Natural killer cell treated with Interleukin-12 subunit alpha and Interleukin-12 subunit beta and Interleukin-15 and Interleukin-18, amount 100 ng/mL, for 72 hours (primary cell): ENCODE results near the gene SLC25A1. TPM values are rescaled to one million over a fixed set of nuclear protein-coding genes. Genes with fewer than 3 reads are reported as not detected.
A peak's percentile ranks its signal among the peaks of the same experiment; 100 is the strongest.

Experiments used
- ATAC-seq, 2 donors: fragments of 150-1000 bp; cut with Tn5 transposase in 1 of 2; sonication (Bioruptor Pico), chemical (Tn5 transposase) in 1 of 2; 2 replicates each; pipeline ENCODE4 v1.10.0; 2021
- DNase-seq: peaks from one replicate; pipeline ENCODE4 v3.0.0; 2022; ENCODE audit warnings: low spot score
- H3K27ac Mint-ChIP-seq, 2 donors: 1 replicate in 1 of 2; 2 replicates in 1 of 2; pipeline ENCODE4 v1.8.0; 2022; ENCODE audit warnings: mixed read lengths in 2 of 2, mild to moderate bottlenecking in 1 of 2, moderate library complexity in 1 of 2
- H3K27me3 Mint-ChIP-seq, 2 donors: 1 replicate in 1 of 2; 2 replicates in 1 of 2; pipeline ENCODE4 v1.8.0; 2022; ENCODE audit warnings: mixed read lengths in 2 of 2
- H3K36me3 Mint-ChIP-seq: one replicate; pipeline ENCODE4 v1.8.0; 2022; ENCODE audit warnings: mixed read lengths
- H3K4me1 Mint-ChIP-seq, 2 donors: 1 replicate in 1 of 2; 2 replicates in 1 of 2; pipeline ENCODE4 v1.8.0; 2022; ENCODE audit warnings: low read depth in 2 of 2, mixed read lengths in 2 of 2, mild to moderate bottlenecking in 1 of 2
- H3K4me3 Mint-ChIP-seq: one replicate; pipeline ENCODE4 v1.8.0; 2022; ENCODE audit warnings: mixed read lengths
- H3K9me3 Mint-ChIP-seq: 2 replicates; pipeline ENCODE4 v1.8.0; 2022; ENCODE audit warnings: mixed read lengths
- total RNA-seq, 2 donors: library from RNA; stranded (reverse); gene quantifications; one replicate each; pipeline ENCODE4 v1.2.3, GENCODE V29; 2022

The SLC25A1 gene
- 10 to 100 TPM; 44.5 to 44.7 TPM for total RNA-seq

- Mint-ChIP-seq H3K36me3 (no peaks in the 10 kb centered on the region), H3K27ac (no peak within 1 kb of the TSS), H3K9me3 (no peaks in the 10 kb centered on the region), H3K4me3 (peak within 1 kb of the TSS; percentile 88), H3K27me3 (peaks cover 0 to 5% of the 10 kb centered on the region in 2 donors), H3K4me1 (peaks cover 0 to 18% of the 10 kb centered on the region in 2 donors)
- peak; percentile 92 to 95 for ATAC-seq
- DNase-seq = peak; percentile 94
Measured at GRCh38 chr22:19178657-19179496, at the start of gene SLC25A1. SLC25A1 (minus strand) TSS chr22:19178736; CDS start chr22:19178673, 63 bp downstream.

DNA sequence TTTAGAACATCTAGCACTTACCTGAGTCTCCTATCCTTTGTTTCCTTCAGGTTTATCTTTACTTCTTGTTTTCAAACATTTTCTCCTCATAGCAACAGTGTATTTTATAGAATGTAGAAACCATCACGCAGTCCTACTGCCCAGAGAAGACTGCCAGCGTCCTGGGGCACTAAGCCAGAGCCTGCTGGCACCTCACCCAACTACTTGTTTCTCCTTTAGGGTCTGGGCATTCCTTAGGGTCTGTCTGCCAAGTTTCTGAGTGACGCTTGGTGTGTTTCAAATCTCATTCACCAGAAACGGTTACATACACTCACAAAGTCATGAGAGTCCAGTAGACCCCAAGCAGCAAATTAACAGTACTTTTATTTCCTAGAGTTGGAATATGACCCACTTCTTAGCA, 49.6 kb upstream of the SLC25A1 start:
- Mint-ChIP-seq H3K9me3 (no peaks in the 10 kb centered on the region), H3K36me3 (no peaks in the 10 kb centered on the region), H3K4me3 (no peak overlapping the region), H3K27me3 (peaks cover 4 to 8% of the 10 kb centered on the region in 2 donors), H3K4me1 (no peaks in the 10 kb centered on the region), H3K27ac (no peak overlapping the region)
- DNase-seq (no peak), ATAC-seq (no peak)

DNA sequence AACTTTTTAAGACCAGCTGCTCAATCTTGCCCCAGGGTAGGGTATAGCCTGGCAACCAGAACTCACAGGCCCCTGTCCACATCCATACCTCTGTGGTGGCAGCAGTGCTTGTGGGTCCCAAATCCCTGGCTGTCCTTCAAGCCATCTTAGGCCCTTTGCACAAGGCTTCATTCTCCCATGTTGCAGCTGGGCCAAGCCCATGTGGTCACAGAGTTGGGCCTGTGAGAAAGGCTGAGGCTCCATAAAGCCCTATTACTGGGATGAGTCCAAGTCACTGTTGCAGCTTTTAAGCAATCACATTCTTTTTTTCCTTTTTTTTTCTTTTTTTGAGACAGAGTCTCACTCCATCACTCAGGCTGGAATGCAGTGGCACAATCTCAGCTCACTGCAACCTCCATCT, 47.9 kb upstream of the SLC25A1 start:
- DNase-seq (no peak), ATAC-seq (no peak)
- no peaks in the 10 kb centered on the region for H3K4me1 Mint-ChIP-seq
- H3K4me3 Mint-ChIP-seq = no peak overlapping the region
- H3K27me3 Mint-ChIP-seq = no peaks in the 10 kb centered on the region
- H3K9me3 Mint-ChIP-seq = no peaks in the 10 kb centered on the region
- no peak overlapping the region for H3K27ac Mint-ChIP-seq
- no peaks in the 10 kb centered on the region for H3K36me3 Mint-ChIP-seq

DNA sequence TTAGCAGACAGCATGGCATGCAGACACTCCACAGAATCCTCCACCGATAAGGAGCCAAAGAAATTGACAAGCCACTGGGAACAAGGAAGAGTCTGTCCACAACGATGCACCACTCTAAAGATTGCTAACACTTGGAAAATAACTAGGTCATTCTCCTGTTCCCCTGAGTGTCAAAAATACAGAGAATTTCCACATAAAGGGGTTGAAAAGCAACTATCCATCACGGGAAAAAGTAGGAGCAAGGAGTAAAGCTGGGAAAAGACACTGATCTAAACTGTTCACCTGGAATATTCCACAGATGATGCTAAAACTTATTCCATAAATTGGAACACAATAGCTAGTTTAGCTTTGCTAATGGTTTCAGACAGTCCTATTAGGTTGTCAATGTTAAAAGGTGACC, 47.0 kb upstream of the SLC25A1 start:
- H3K4me1 Mint-ChIP-seq = no peaks in the 10 kb centered on the region
- H3K4me3 Mint-ChIP-seq = no peak overlapping the region
- no peak overlapping the region for H3K27ac Mint-ChIP-seq
- DNase-seq (no peak), ATAC-seq (no peak)
- no peaks in the 10 kb centered on the region for H3K36me3 Mint-ChIP-seq
- H3K27me3 Mint-ChIP-seq = no peaks in the 10 kb centered on the region
- no peaks in the 10 kb centered on the region for H3K9me3 Mint-ChIP-seq

DNA sequence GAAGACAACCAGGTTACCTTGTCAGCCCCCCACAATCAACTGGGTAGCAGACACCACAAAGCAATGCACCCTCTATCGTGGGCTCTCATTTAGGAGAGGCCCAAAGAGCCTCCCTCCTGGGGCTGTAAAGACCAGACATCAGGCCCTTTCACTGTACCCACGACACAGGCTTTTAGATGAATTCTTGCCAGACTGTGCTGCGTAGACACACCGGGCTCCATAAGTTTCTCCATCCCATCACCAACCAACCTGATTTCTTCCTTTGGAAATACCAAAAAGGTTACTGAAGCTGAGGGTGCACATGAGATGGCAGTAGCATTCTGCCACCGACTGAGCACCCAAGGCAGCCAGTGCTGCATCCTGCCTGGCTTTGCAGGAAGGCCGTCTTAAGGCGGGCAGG, 46.4 kb upstream of the SLC25A1 start:
- ATAC-seq (no peak), DNase-seq (no peak)
- no peak overlapping the region for H3K27ac Mint-ChIP-seq
- H3K4me1 Mint-ChIP-seq = no peaks in the 10 kb centered on the region
- no peaks in the 10 kb centered on the region for H3K27me3 Mint-ChIP-seq
- no peak overlapping the region for H3K4me3 Mint-ChIP-seq
- no peaks in the 10 kb centered on the region for H3K9me3 Mint-ChIP-seq
- no peaks in the 10 kb centered on the region for H3K36me3 Mint-ChIP-seq

- Mint-ChIP-seq H3K4me3 (no peak overlapping the region), H3K9me3 (no peaks in the 10 kb centered on the region), H3K4me1 (no peaks in the 10 kb centered on the region), H3K27me3 (no peaks in the 10 kb centered on the region), H3K36me3 (no peaks in the 10 kb centered on the region), H3K27ac (no peak overlapping the region)
- DNase-seq = no peak
- no peak for ATAC-seq
Measured at GRCh38 chr22:19224557-19224956, 46.0 kb upstream of the SLC25A1 start.

DNA sequence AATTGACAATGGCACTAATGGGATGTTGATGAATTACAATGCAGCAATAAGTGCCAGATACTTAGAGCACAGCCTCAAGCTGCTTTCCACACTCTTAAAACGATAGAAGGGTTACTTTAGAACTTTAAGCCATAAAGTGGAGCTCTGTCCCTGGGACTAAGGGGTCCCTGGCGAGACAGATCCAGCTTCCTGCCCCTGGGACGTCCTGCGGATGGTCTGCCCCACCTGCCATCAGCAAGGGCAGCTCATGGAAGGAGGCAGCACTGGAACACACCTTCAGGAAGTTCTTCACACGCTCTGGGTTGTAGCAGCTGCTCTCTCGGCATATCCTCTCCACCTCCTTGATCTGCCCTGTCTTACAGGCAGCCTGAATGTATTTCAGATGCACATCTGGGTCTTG, 45.1 kb upstream of the SLC25A1 start:
- DNase-seq (no peak), ATAC-seq (no peak)
- H3K4me1 Mint-ChIP-seq = no peaks in the 10 kb centered on the region
- no peak overlapping the region for H3K27ac Mint-ChIP-seq
- H3K9me3 Mint-ChIP-seq = no peaks in the 10 kb centered on the region
- no peak overlapping the region for H3K4me3 Mint-ChIP-seq
- no peaks in the 10 kb centered on the region for H3K36me3 Mint-ChIP-seq
- H3K27me3 Mint-ChIP-seq = no peaks in the 10 kb centered on the region

DNA sequence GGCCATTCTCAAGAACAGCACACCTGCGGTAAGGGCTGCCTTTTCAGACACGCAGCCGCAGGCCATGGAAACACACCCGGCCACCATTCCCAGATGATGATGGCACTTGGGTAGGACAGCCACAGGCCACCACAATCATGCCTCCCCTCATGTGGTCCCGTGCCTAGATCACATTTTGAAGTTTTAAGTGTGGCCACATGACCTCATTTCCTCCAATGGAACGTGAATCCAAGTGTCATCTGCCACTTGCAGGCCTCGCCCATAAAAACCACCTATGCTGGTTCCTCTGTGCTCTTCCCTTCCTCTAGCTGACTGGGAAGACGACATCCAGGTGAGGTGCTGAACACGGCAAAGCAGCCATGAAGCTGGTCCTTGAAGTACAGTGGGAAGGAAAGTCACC, 44.6 kb upstream of the SLC25A1 start:
- Mint-ChIP-seq H3K4me3 (no peak overlapping the region), H3K27me3 (no peaks in the 10 kb centered on the region), H3K4me1 (no peaks in the 10 kb centered on the region), H3K36me3 (no peaks in the 10 kb centered on the region), H3K27ac (no peak overlapping the region), H3K9me3 (no peaks in the 10 kb centered on the region)
- no peak for ATAC-seq
- no peak for DNase-seq

- ATAC-seq (no peak), DNase-seq (no peak)
- Mint-ChIP-seq H3K4me3 (no peak overlapping the region), H3K4me1 (peaks cover 0 to 3% of the 10 kb centered on the region in 2 donors), H3K36me3 (no peaks in the 10 kb centered on the region), H3K27me3 (no peaks in the 10 kb centered on the region), H3K9me3 (no peaks in the 10 kb centered on the region), H3K27ac (no peak overlapping the region)
Measured at GRCh38 chr22:19222242-19223005, 43.9 kb upstream of the SLC25A1 start.

DNA sequence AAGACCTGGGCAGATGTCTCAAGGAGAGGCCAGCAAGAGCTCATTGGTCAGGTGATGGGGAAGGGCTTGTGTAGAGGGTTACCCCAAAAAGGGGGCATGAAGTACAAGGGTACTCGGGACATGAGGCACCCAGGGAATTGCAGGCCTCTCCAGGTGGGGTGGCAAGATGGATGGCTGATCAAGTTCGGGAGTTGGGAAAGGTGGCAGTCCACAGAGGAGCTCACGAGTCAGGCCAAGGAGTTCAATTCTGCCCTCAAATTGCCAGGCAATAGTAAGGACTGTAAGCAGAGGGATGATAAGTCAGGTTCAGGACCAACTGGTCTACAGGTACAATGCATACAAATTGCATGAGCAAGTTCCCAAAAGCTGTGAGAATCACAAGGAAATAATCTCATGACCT, 42.3 kb upstream of the SLC25A1 start:
- no peak for ATAC-seq
- Mint-ChIP-seq H3K4me3 (no peak overlapping the region), H3K9me3 (no peaks in the 10 kb centered on the region), H3K27me3 (no peaks in the 10 kb centered on the region), H3K4me1 (peaks cover 0 to 3% of the 10 kb centered on the region in 2 donors), H3K36me3 (no peaks in the 10 kb centered on the region), H3K27ac (no peak overlapping the region)
- no peak for DNase-seq

DNA sequence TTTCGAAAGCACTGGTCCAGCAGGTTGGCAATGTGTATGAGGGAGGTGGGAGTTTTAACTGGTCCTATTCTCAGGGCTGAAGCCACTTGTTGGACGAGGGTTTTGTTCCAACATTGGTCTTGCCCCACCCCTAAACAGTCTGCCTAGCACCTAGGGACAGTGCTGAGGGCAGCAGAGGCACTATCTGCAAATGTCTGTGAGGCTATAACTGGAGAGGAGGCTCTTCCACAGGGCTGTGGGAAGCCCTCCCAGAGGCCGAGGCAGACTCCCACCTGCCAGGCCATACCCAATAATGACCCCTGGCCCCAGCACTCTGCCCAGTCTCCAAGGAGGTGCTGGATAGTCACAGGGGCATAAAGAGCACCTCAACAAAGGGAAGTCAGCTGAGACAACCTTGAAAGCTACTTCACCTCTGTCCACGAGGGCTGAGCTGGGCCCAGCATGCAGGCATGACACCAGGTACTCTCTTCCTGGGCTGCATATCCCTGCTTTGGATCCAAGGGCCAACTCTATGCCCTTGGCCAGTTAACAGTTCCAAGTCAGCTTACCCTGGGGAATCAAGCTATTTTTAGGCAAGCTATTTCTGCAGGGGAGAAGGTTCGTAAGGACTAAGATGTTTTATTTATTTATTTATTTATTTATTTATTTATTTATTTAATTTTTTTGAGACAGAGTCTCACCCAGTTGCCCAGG, 40.2 kb upstream of the SLC25A1 start:
- peaks cover 2 to 7% of the 10 kb centered on the region in 2 donors for H3K27me3 Mint-ChIP-seq
- no peaks in the 10 kb centered on the region for H3K9me3 Mint-ChIP-seq
- H3K4me1 Mint-ChIP-seq = peaks cover 0 to 3% of the 10 kb centered on the region in 2 donors
- ATAC-seq = no peak
- H3K4me3 Mint-ChIP-seq = no peak overlapping the region
- no peak overlapping the region for H3K27ac Mint-ChIP-seq
- no peaks in the 10 kb centered on the region for H3K36me3 Mint-ChIP-seq
- DNase-seq = no peak

DNA sequence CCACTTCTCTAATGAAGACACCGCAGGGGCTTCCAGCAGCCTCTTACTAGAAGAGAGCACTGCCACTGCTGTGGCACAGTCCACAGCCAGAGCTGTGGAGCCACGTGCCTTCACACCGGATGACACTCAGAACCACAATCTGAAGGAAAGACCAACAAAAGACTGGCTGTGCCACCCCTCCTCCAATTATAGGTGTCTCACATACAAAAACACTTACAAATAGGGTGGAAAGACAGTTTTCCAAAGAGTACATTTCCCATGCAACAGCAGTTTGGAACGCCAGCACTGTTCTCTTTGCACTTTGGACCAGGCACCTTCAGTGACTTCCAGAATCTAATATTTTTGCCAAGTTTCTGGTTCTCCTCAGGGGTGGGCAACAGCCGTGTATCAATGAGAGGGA, 38.0 kb upstream of the SLC25A1 start:
- no peak overlapping the region for H3K4me3 Mint-ChIP-seq
- no peaks in the 10 kb centered on the region for H3K9me3 Mint-ChIP-seq
- no peak overlapping the region for H3K27ac Mint-ChIP-seq
- H3K4me1 Mint-ChIP-seq = peaks cover 0 to 3% of the 10 kb centered on the region in 2 donors
- DNase-seq (no peak), ATAC-seq (no peak)
- peaks cover 2 to 15% of the 10 kb centered on the region in 2 donors for H3K27me3 Mint-ChIP-seq
- no peaks in the 10 kb centered on the region for H3K36me3 Mint-ChIP-seq

DNA sequence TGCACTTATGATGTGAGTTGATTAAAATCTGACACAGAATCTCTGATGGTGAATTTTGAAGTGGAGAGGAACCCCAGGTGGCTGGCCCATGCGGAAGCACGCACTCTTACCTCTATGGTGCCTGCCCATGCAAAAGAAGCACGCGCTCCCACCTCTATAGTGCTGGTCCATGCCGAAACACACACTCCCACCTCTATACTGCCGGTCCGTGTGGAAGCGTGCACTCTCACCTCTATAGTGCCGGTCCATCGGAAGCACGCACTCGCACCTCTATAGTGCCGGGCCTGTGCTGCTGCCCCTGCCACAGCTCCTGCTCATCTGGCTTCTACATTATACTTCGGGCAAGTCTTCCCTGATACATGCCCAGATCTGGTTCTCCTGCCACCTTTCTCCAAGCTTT, 36.8 kb upstream of the SLC25A1 start:
- Mint-ChIP-seq H3K27ac (no peak overlapping the region), H3K9me3 (no peaks in the 10 kb centered on the region), H3K4me3 (no peak overlapping the region), H3K27me3 (peaks cover 2 to 21% of the 10 kb centered on the region in 2 donors), H3K4me1 (peaks cover 0 to 3% of the 10 kb centered on the region in 2 donors), H3K36me3 (no peaks in the 10 kb centered on the region)
- ATAC-seq (peak; percentile 41 to 43), DNase-seq (no peak)

DNA sequence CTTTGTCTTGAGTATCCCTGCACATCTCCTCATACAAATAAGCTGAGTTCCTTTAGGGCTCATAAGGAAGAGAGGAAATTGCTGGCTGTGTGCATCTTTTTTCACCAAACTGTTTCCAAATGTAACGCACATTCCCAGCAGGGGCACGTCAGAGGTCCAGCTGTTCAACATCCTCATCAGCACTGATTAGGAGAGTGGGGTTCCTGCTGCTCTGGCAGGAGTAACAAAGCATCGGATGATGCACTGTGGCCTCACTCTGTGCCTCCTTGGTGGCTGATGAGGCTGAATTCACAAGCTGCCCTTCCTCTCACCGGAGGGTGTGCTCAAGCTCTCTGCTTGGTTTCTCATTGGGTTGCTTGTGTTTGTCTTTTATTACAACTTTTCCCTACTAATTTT, 35.5 kb upstream of the SLC25A1 start:
- no peak overlapping the region for H3K27ac Mint-ChIP-seq
- H3K9me3 Mint-ChIP-seq = no peaks in the 10 kb centered on the region
- no peak for ATAC-seq
- H3K27me3 Mint-ChIP-seq = peaks cover 11 to 21% of the 10 kb centered on the region in 2 donors
- DNase-seq = no peak
- H3K4me3 Mint-ChIP-seq = no peak overlapping the region
- H3K36me3 Mint-ChIP-seq = no peaks in the 10 kb centered on the region
- H3K4me1 Mint-ChIP-seq = peaks cover 0 to 3% of the 10 kb centered on the region in 2 donors
